Ectodermal cell (in vitro differentiated cells): ENCODE data around the gene NRSN2.
"Not testable (repeated sequence)": the region's sequence is repeated elsewhere in the genome, so short reads cannot be mapped to it uniquely, and the experiment has no call there.

Source experiments
- H3K27ac ChIP-seq: 2 replicates; pipeline ENCODE4 v1.7.0; 2013; ENCODE audit warnings: mild to moderate bottlenecking, low read depth, low read length; ENCODE audit not compliant: insufficient read depth, poor library complexity, severe bottlenecking
- H3K27me3 ChIP-seq: 2 replicates; pipeline ENCODE4 v1.7.0; 2013; ENCODE audit warnings: mild to moderate bottlenecking, low read length; ENCODE audit not compliant: insufficient read depth, control insufficient read depth, poor library complexity, severe bottlenecking
- H3K36me3 ChIP-seq: one replicate; pipeline ENCODE4 v1.7.0; 2013; ENCODE audit warnings: low read length; ENCODE audit not compliant: control insufficient read depth, insufficient read depth
- H3K4me1 ChIP-seq: one replicate; pipeline ENCODE4 v1.7.0; 2013; ENCODE audit warnings: low read length; ENCODE audit not compliant: control insufficient read depth, insufficient read depth
- H3K4me3 ChIP-seq: 2 replicates; pipeline ENCODE4 v1.7.0; 2013; ENCODE audit warnings: low read depth, low read length, control low read depth; ENCODE audit not compliant: insufficient read depth
- H3K9me3 ChIP-seq: 2 replicates; pipeline ENCODE4 v1.7.0; 2013; ENCODE audit warnings: mild to moderate bottlenecking, low read length, moderate library complexity; ENCODE audit not compliant: control insufficient read depth
- WGBS, 2 experiments: methylation state at CpG; one replicate each; pipeline ENCODE4 v1.1.7; 2013; ENCODE audit warnings: missing lambda C conversion rate in 2 of 2; 5-methylcytosine and 5-hydroxymethylcytosine counted together

Gene NRSN2

GRCh38 chr20:366719-367485 is 20.0 kb downstream of the NRSN2 start:
- 85 to 87% methylated on average over 13 of the region's 13 CpGs for WGBS, 2 experiments
- Histone ChIP-seq H3K27ac (no peak overlapping the region), H3K27me3 (no peaks in the 10 kb centered on the region), H3K36me3 (no peaks in the 10 kb centered on the region), H3K9me3 (no peaks in the 10 kb centered on the region), H3K4me3 (no peak overlapping the region), H3K4me1 (no peaks in the 10 kb centered on the region)

DNA sequence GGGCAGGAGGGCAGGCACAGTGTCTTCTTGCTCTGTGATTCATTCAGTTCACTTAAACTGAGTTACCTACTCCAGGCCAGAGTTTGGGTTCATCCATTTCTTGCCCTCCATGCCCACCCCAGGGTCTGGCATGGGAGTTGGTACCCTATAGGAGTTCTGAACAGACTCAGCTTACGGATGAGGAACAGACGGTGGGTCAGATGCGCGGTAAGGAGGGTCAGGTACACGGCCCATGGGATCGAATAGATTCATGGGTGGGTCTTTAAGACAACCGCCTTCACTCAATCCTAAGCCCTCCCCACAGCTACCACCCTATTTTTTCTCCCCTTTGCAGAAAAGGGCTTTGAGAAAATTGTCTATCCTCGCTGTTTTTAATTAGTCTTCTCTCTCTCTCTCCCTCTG is 20.6 kb downstream of the NRSN2 start:
- Histone ChIP-seq H3K4me1 (no peaks in the 10 kb centered on the region), H3K9me3 (no peaks in the 10 kb centered on the region), H3K27me3 (no peaks in the 10 kb centered on the region), H3K36me3 (no peaks in the 10 kb centered on the region), H3K27ac (no peak overlapping the region), H3K4me3 (no peak overlapping the region)
- WGBS, 2 experiments: 85 to 88% methylated on average over 8 of the region's 8 CpGs

DNA sequence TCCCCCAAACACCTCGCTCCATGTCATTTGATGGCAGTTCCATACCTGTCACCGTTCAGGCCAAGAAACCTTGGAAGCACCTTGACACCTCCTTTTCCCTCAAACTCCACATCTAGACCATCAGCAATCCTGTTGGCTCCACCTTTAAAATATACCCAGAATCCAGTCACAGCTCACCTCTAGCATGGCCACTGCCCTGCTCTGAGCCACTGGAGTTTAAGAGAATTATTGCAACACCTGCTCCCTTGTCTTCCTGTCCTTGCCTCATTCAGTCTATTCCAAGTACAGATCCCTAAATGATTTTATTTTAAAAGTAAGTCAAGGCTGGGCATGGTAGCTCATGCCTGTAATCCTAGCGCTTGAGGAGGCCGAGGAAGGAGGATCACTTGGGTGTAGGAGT is 22.0 kb downstream of the NRSN2 start:
- Histone ChIP-seq H3K9me3 (no peaks in the 10 kb centered on the region), H3K27me3 (no peaks in the 10 kb centered on the region), H3K27ac (no peak overlapping the region), H3K4me3 (no peak overlapping the region), H3K36me3 (no peaks in the 10 kb centered on the region), H3K4me1 (no peaks in the 10 kb centered on the region)
- 93 to 94% methylated on average over 4 of the region's 4 CpGs for WGBS, 2 experiments

- H3K27me3 ChIP-seq: no peaks in the 10 kb centered on the region
- no peak overlapping the region for H3K4me3 ChIP-seq
- WGBS, 2 experiments: 91 to 94% methylated on average over 7 of the region's 7 CpGs
- no peaks in the 10 kb centered on the region for H3K4me1 ChIP-seq
- H3K9me3 ChIP-seq: no peaks in the 10 kb centered on the region
- H3K27ac ChIP-seq: no peak overlapping the region
- no peaks in the 10 kb centered on the region for H3K36me3 ChIP-seq
Measured at GRCh38 chr20:370151-370600, 23.3 kb downstream of the NRSN2 start.

DNA sequence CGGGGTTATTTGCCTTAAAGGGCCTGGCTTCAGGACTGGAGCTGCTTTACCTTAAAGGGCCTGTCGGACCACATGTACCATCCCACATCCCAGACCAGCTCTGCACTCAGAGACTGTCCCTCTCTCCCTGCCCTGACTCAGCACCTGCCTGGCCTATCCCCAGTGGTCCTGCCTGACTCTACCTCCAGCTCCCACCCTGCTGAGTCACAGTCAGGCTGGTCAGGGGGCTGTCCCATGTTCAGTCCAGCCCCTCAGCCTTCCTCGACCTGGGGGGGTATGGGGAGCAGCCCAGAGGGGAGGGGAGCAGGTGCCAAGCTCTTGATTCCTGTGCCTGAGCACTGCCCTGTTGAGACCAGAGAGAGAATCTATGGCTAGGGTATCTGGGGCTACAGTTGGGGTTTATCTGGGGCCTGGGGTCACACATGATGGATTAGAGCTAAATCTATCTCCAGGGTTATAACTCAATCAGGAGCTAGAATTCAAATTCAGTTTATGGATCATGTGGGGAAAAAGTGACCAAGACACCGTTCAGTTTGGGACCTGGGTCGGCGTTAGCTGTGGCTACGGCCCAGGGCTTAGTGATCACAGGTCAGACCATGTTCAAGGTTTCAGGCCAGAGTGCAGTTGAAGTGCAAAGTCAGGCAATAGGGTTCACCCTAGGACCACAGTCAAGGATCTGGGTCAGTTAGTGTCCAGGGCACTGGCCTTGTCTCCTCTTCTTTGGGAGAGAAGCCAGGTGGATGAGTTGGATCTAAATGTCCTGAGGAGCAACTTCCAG is 24.3 kb downstream of the NRSN2 start:
- Histone ChIP-seq H3K4me3 (no peak overlapping the region), H3K9me3 (no peaks in the 10 kb centered on the region), H3K36me3 (no peaks in the 10 kb centered on the region), H3K4me1 (no peaks in the 10 kb centered on the region), H3K27me3 (no peaks in the 10 kb centered on the region), H3K27ac (no peak overlapping the region)
- 77 to 79% methylated on average over 7 of the region's 7 CpGs for WGBS, 2 experiments

DNA sequence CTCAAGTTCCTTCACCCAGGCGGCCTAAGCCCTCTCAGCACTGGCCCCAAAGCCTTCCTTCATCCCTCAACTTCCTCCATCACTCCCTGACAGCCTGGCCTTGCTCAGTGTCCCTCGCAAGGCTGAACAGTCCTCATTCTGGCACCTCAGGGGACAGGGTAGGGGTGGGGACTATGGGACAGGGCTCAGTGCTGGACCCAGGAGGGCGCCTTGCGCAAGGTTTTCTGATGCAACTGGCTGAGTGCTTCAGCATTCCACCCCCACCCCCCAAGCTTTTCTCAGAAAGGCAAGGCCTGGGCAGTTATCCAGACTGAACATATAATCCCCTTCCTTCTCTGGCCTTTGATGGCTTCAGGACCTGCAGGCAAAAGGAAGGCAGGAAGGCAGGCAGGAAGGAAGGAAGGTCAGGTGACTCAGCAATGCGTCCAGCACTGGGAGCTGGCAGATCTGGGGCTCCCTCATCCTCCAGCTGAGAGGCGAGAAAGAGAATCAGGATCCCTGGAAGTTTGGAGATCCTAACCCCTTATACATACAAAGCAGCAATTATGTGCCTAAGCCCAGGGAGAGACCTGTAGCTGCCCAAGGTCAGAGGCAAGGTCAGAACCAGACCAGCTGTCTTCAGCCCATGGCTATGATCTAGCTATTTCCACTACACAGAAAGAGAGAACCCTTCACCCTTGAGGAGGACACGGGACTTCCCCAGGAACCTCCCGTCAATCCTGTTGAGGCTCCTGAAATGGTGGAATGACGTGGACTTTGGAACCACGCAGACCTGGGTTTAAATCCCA is 25.0 kb downstream of the NRSN2 start:
- no peak overlapping the region for H3K4me3 ChIP-seq
- no peaks in the 10 kb centered on the region for H3K4me1 ChIP-seq
- H3K27ac ChIP-seq: no peak overlapping the region
- 88 to 92% methylated on average over 10 of the region's 10 CpGs for WGBS, 2 experiments
- no peaks in the 10 kb centered on the region for H3K9me3 ChIP-seq
- no peaks in the 10 kb centered on the region for H3K27me3 ChIP-seq
- no peaks in the 10 kb centered on the region for H3K36me3 ChIP-seq

DNA sequence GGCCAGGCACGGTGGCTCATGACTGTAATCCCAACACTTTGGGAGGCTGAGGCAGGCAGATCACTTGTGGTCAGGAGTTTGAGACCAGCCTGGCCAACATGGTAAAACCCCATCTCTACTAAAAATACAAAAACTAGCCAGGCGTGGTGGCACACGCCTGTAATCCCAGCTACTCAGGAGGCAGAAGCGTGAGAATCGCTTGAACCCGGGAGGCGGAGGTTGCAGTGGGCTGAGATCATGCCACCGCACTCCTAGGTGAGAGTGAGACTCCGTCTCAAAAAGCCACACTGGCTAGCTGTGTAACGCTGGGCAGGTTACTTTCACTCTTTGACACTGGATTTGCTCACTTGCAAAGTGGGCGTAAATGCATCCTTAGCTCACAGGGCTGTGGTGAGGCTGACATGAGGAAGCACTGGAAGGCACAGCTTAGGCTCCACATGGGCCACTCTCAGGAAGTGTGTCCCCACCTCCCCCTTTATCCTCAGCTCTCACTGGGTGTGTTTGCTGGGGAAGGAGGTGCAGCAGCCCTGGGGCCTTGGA is 25.7 kb downstream of the NRSN2 start:
- not testable (repeated sequence) for H3K36me3 ChIP-seq, H3K4me3 ChIP-seq, H3K27me3 ChIP-seq, H3K9me3 ChIP-seq, H3K27ac ChIP-seq, H3K4me1 ChIP-seq
- WGBS, 2 experiments: 93 to 94% methylated on average over 11 of the region's 11 CpGs

GRCh38 chr20:373171-373890 is 26.4 kb downstream of the NRSN2 start:
- Histone ChIP-seq H3K36me3 (no peaks in the 10 kb centered on the region), H3K4me1 (no peaks in the 10 kb centered on the region), H3K27me3 (no peaks in the 10 kb centered on the region), H3K9me3 (no peaks in the 10 kb centered on the region), H3K27ac (no peak overlapping the region), H3K4me3 (no peak overlapping the region)
- WGBS, 2 experiments: 85 to 87% methylated on average over 9 of the region's 9 CpGs

GRCh38 chr20:375265-375889 is 28.5 kb downstream of the NRSN2 start:
- 90 to 92% methylated on average over 10 of the region's 10 CpGs for WGBS, 2 experiments
- Histone ChIP-seq H3K27ac (no peak overlapping the region), H3K4me3 (no peak overlapping the region), H3K36me3 (no peaks in the 10 kb centered on the region), H3K27me3 (peaks cover 9% of the 10 kb centered on the region), H3K9me3 (no peaks in the 10 kb centered on the region), H3K4me1 (no peaks in the 10 kb centered on the region)
